Measurements from ENCODE around the gene FDXR. TPM values are rescaled to one million over a fixed set of nuclear protein-coding genes. Genes with fewer than 3 reads are reported as not detected.

Gene FDXR
- total and polyA plus RNA-seq, 2 donors (not counting 3 experiments of a cell fraction or from before 2014, with no cell fraction given) = 19.7 to 33.4 TPM

- Histone ChIP-seq H3K36me3 (ENCODE audit: control insufficient read depth in 2 of 2, extremely low read depth in 1 of 2, insufficient read depth in 2 of 2, low read length in 2 of 2) (no peaks in the 10 kb centered on the region), H3K4me3 (replicated peaks in 1 of 3; ENCODE audit: insufficient read depth in 1 of 3, low read depth in 1 of 3, low read length in 3 of 3) (no peak overlapping the region), H3K27me3 (ENCODE audit: control insufficient read depth in 2 of 2, insufficient read depth in 2 of 2, low read length in 2 of 2) (no peaks in the 10 kb centered on the region), H3K27ac (ENCODE audit: insufficient read depth, low read depth, low read length) (no peak overlapping the region), H2AFZ (ENCODE audit: low read depth, low read length) (no peak overlapping the region), H3K9me3 (replicated peaks; ENCODE audit: control insufficient read depth, insufficient read depth, low read length) (no peaks in the 10 kb centered on the region), H4K20me1 (replicated peaks; ENCODE audit: control insufficient read depth, extremely low read depth, insufficient read depth, low read length) (no peaks in the 10 kb centered on the region), H3K9ac (replicated peaks; ENCODE audit: extremely low read depth, insufficient read depth, low read length) (no peak overlapping the region), H3K9me1 (replicated peaks; ENCODE audit: control insufficient read depth, extremely low read depth, insufficient read depth, low read length) (no peaks in the 10 kb centered on the region), H3K4me2 (ENCODE audit: insufficient read depth, low read length) (no peak overlapping the region), H3K79me2 (ENCODE audit: control insufficient read depth, insufficient read depth, low read length) (no peaks in the 10 kb centered on the region), H3K4me1 (ENCODE audit: control insufficient read depth, extremely low read depth, insufficient read depth, low read length) (peaks cover 15% of the 10 kb centered on the region)
- no TSS peak for BruUV-seq (replicated peaks)
- CTCF ChIA-PET = interaction anchor here (0.6 kb wide), 1 partner anchor 81 kb away, joined by 3 read pairs; no protein-coding TSS in a partner anchor
- FAIRE-seq = no peak
- POLR2A ChIA-PET = no interaction called here
- DNase-seq (ENCODE audit: low read depth, low spot score) = no peak
- TF ChIP-seq, protein P1, sequence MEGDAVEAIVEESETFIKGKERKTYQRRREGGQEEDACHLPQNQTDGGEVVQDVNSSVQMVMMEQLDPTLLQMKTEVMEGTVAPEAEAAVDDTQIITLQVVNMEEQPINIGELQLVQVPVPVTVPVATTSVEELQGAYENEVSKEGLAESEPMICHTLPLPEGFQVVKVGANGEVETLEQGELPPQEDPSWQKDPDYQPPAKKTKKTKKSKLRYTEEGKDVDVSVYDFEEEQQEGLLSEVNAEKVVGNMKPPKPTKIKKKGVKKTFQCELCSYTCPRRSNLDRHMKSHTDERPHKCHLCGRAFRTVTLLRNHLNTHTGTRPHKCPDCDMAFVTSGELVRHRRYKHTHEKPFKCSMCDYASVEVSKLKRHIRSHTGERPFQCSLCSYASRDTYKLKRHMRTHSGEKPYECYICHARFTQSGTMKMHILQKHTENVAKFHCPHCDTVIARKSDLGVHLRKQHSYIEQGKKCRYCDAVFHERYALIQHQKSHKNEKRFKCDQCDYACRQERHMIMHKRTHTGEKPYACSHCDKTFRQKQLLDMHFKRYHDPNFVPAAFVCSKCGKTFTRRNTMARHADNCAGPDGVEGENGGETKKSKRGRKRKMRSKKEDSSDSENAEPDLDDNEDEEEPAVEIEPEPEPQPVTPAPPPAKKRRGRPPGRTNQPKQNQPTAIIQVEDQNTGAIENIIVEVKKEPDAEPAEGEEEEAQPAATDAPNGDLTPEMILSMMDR (IDR thresholded peaks at IDR 0.05; ENCODE audit: extremely low read depth in 1 of 2, insufficient read depth in 1 of 2, low read depth in 1 of 2, low read length in 2 of 2) = no peak
- no peak for TF ChIP-seq FOS (IDR thresholded peaks at IDR 0.05; ENCODE audit: borderline replicate concordance, insufficient read depth, low read length)
- TF ChIP-seq GATA2 (IDR thresholded peaks at IDR 0.05; ENCODE audit: insufficient read depth, insufficient read length, low read depth, low read length) = no peak
- TF ChIP-seq POLR2A (IDR thresholded peaks at IDR 0.05; ENCODE audit: low read depth, low read length) = no peak
- TF ChIP-seq EZH2 (IDR thresholded peaks at IDR 0.05; ENCODE audit: borderline replicate concordance, low read depth, low read length, severe bottlenecking) = no peak
- TF ChIP-seq, protein P2, sequence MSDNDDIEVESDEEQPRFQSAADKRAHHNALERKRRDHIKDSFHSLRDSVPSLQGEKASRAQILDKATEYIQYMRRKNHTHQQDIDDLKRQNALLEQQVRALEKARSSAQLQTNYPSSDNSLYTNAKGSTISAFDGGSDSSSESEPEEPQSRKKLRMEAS (IDR thresholded peaks at IDR 0.05; ENCODE audit: insufficient read depth, insufficient read length) = no peak
- TF ChIP-seq POLR2AphosphoS5 (IDR thresholded peaks at IDR 0.05; ENCODE audit: insufficient read depth, low read depth, low read length) = no peak
- TF ChIP-seq MYC (IDR thresholded peaks at IDR 0.05; ENCODE audit: low read depth, low read length) = no peak
- no peak for TF ChIP-seq JUN (IDR thresholded peaks at IDR 0.05; ENCODE audit: borderline replicate concordance, insufficient read depth, insufficient read length, low read depth)
- dilution Hi-C loops (cut with MboI; ENCODE audit: extremely low pct_ligation_motif_present, low sequenced_read_pairs) (no loop called here), intact Hi-C loops (cut with micrococcal nuclease) (no loop called here)
Measured at GRCh38 chr17:74875977-74876593, 3.3 kb upstream of the FDXR start.

Data from endothelial cell of umbilical vein (primary cell).